ENCODE data around the gene CASP1.

DNA sequence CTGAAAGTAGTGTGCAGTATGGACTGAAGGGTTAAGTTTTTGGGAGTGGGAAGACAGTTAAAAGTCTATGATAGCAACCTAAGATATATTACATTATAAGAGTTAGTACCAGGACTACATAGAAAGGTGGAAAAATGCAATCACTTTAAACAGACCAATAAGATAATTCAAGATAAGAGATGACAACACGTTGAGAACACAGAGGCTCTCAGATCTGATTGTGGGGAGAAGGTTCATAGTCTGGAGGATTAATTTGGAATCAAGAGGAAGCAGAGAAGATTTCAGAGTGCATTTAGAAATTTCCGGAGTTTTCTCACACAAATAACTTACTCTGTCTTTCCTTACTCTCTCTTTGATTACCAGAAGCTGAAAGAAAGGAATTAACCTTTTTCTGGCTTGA, 12.4 kb downstream of the CASP1 start:
- TF ChIP-seq, protein P1, sequence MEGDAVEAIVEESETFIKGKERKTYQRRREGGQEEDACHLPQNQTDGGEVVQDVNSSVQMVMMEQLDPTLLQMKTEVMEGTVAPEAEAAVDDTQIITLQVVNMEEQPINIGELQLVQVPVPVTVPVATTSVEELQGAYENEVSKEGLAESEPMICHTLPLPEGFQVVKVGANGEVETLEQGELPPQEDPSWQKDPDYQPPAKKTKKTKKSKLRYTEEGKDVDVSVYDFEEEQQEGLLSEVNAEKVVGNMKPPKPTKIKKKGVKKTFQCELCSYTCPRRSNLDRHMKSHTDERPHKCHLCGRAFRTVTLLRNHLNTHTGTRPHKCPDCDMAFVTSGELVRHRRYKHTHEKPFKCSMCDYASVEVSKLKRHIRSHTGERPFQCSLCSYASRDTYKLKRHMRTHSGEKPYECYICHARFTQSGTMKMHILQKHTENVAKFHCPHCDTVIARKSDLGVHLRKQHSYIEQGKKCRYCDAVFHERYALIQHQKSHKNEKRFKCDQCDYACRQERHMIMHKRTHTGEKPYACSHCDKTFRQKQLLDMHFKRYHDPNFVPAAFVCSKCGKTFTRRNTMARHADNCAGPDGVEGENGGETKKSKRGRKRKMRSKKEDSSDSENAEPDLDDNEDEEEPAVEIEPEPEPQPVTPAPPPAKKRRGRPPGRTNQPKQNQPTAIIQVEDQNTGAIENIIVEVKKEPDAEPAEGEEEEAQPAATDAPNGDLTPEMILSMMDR (IDR thresholded peaks at IDR 0.05), result no peak
- no peak for TF ChIP-seq POLR2A (IDR thresholded peaks at IDR 0.05)
- TF ChIP-seq POLR2AphosphoS5 (IDR thresholded peaks at IDR 0.05), result no peak

Data from prostate gland (tissue), 2 donors.